SH-SY5Y (cell line): ENCODE results near the gene PACS2.

Experiments used
- GATA2 ChIP-seq: IDR thresholded peaks from 2 replicates; pipeline ENCODE4 v1.6.1; 2011; ENCODE audit warnings: mild to moderate bottlenecking, low read depth, low read length
- GATA3 ChIP-seq: IDR thresholded peaks from 2 replicates; pipeline ENCODE4 v1.6.1; 2011; ENCODE audit warnings: low read depth, mild to moderate bottlenecking, low read length, moderate library complexity

DNA sequence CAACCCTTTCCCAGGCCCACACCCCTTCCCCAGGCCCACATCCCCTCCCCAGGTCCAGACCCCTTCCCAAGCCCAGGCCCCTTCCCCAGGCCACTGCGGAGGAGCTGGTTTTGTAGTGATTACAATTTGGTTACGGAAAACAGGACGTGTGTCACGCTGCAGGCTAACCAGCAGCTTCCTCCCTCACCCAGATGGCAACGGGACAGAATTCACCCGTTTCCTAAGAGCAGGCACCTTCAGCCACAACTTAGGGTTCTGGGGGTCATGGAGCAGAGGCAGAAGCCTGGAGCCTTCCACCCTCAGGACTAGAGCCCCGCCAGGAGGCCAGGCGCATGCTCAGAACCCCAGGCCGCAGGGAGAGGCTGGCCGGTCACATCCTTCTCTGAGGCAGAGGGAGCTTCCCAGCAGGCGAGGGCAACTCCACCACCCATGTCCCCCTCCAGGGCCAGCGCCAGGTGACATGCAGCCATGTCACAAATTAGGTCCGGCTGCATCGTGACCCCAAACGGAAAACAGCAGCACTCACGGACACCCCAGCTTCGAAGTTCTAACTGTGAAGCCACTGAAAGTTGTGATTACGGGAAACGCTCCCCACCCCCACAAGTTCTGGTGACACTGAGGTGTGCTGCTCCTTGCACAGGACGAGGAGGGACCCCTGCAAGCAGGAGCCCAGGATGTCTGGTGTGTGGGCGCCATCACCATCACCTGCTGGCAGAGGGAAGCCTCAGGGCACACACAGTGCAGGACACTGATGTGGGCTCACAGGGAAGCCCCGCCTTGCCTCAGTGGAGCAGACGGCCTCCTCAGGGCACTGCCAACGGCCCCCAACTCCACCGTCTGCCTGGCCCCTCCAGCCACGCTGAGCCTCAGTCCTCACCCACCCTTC lies 21.5 kb upstream of the PACS2 start:
- no peak for TF ChIP-seq GATA2
- TF ChIP-seq GATA3, result no peak
